ENCODE results near the gene POU2F2. TPM values are rescaled to one million over a fixed set of nuclear protein-coding genes. Genes with fewer than 3 reads are reported as not detected.

POU2F2 gene
- total and polyA plus RNA-seq, 9 of the 15 experiments (the other 6 are each of a cell fraction or from before 2014, with no cell fraction given) = 0.03 to 0.68 (median 0.14) TPM

GRCh38 chr19:42076380-42076944 is 55.8 kb downstream of the POU2F2 start:
- no peak for ATAC-seq
- intact Hi-C loops (cut with micrococcal nuclease) = no loop called here
- peaks cover 48% of the 10 kb centered on the region for H3K79me2 ChIP-seq (ENCODE audit: control insufficient read depth, insufficient read depth, low read length)
- DNase-seq (ENCODE audit: extremely low read depth in 1 of 4, low spot score in 3 of 4) = no peak
- no peaks in the 10 kb centered on the region for H3K9me1 ChIP-seq (ENCODE audit: control insufficient read depth, insufficient read depth, low read length)
- peaks cover 14% of the 10 kb centered on the region for H4K20me1 ChIP-seq (replicated peaks; ENCODE audit: control insufficient read depth, insufficient read depth, low read length)
- no TSS peak for BruUV-seq (replicated peaks)
- 0% methylated on average over 15 of the region's 33 CpGs for WGBS (ENCODE audit: insufficient coverage, low coverage, missing lambda C conversion rate)
- peak overlapping the region; percentile 73; the same call in 1 of the 2 replicates for H2AFZ ChIP-seq (ENCODE audit: low read depth, low read length)
- no peaks in the 10 kb centered on the region for H3K27me3 ChIP-seq (ENCODE audit: control insufficient read depth in 2 of 2, insufficient read depth in 2 of 2, low read length in 2 of 2)
- H3K4me3 ChIP-seq = peak overlapping the region; percentile 96
- H3K9ac ChIP-seq (ENCODE audit: insufficient read depth in 1 of 2, low read depth in 2 of 2, low read length in 2 of 2) = peak overlapping the region; percentile 99
- H3K4me2 ChIP-seq (ENCODE audit: insufficient read depth, low read length) = peak overlapping the region; percentile 93
- H3K27ac ChIP-seq (ENCODE audit: extremely low read depth, low read depth, low read length) = peak overlapping the region; percentile 88
- in situ Hi-C loops (cut with MboI) = no loop called here
- POLR2A ChIA-PET = interaction anchor here (0.5 to 1.0 kb wide), 7 partner anchors 9 to 510 kb away, joined by 3 to 4 read pairs (median 3); no protein-coding TSS in a partner anchor
- H3K4me1 ChIP-seq (replicated peaks in 1 of 2; ENCODE audit: control insufficient read depth in 2 of 2, insufficient read depth in 2 of 2, low read length in 2 of 2) = peaks cover 19 to 42% of the 10 kb centered on the region in 2 experiments
- FAIRE-seq = no peak
- H3K9me3 ChIP-seq (replicated peaks; ENCODE audit: control insufficient read depth, insufficient read depth, low read depth, low read length) = no peaks in the 10 kb centered on the region
- peaks cover 36% of the 10 kb centered on the region; the same call in 2 of the 3 replicates for H3K36me3 ChIP-seq (ENCODE audit: control insufficient read depth, insufficient read depth, low read length)
- CTCF ChIA-PET (ENCODE audit: low intra/inter-chr PET ratio) = no interaction called here
- no peak for TF ChIP-seq ZC3H8 (IDR thresholded peaks at IDR 0.05)
- no peak for TF ChIP-seq ZNF512 (tag; IDR thresholded peaks at IDR 0.05)
- peak; percentile 68; the same call in 1 of the 2 replicates for TF ChIP-seq ZBTB7A (IDR thresholded peaks at IDR 0.05; ENCODE audit: borderline replicate concordance, control insufficient read depth, low read depth, low read length)
- TF ChIP-seq RBFOX2 (IDR thresholded peaks at IDR 0.05; ENCODE audit: low read depth, low read length) = no peak
- TF ChIP-seq GTF2E2 (tag; IDR thresholded peaks at IDR 0.05) = 0 out of 2 replicates have a peak, but pooled peaks have one; percentile 37
- TF ChIP-seq MLLT1 (IDR thresholded peaks at IDR 0.05) = no peak
- TF ChIP-seq TGIF2 (CRISPR knock-in tag; IDR thresholded peaks at IDR 0.05) = no peak
- TF ChIP-seq BHLHE40 (IDR thresholded peaks at IDR 0.05; ENCODE audit: low read length) = peak; percentile 1; the same call in 1 of the 2 replicates
- TF ChIP-seq NR4A1 (CRISPR knock-in tag; IDR thresholded peaks at IDR 0.05) = no peak
- no peak for TF ChIP-seq NR4A1 (tag; IDR thresholded peaks at IDR 0.05)
- TF ChIP-seq ARHGAP35 (IDR thresholded peaks at IDR 0.05; ENCODE audit: partially characterized antibody) = no peak
- TF ChIP-seq RBM15 (IDR thresholded peaks at IDR 0.05; ENCODE audit: insufficient read depth, low read length) = no peak
- TF ChIP-seq ZBTB49 (CRISPR knock-in tag; IDR thresholded peaks at IDR 0.05; ENCODE audit: borderline replicate concordance) = no peak
- TF ChIP-seq ZBTB12 (CRISPR knock-in tag; IDR thresholded peaks at IDR 0.05) = no peak
- TF ChIP-seq SIN3A (IDR thresholded peaks at IDR 0.05; ENCODE audit: borderline replicate concordance in 2 of 2, control insufficient read depth in 1 of 2, low read depth in 2 of 2, low read length in 2 of 2) = no peak; a peak in 2 of 4 replicates
- no peak for TF ChIP-seq POLR3G (IDR thresholded peaks at IDR 0.05; ENCODE audit: extremely low read depth, insufficient read length, insufficient replicate concordance)

All from K562 (cell line).